HCT116 (cell line): ENCODE measurements around the gene RENBP. TPM values are rescaled to one million over a fixed set of nuclear protein-coding genes. Genes with fewer than 3 reads are reported as not detected.

Experiments used
- ATAC-seq: fragments of 200-7000 bp; cut with Tn5 transposase; 2 replicates; pipeline ENCODE4 v1.9.1; 2020; ENCODE audit warnings: mild to moderate bottlenecking, moderate library complexity
- BruUV-seq: library from RNA; stranded (reverse); fragments of 400-500 nt; replicated peaks from 2 replicates; lab custom pipeline; 2021; lab: Mats Ljungman, UMichigan
- CTCF ChIA-PET: fragments of 300-600 bp; sonication (Branson Sonifier 250); formaldehyde crosslinking; loops from one replicate; lab custom pipeline; 2021; ENCODE audit warnings: antibody characterized with exemption; lab: Charles Lee
- POLR2A ChIA-PET: fragments of 300-600, 350-600 bp; sonication (Branson Sonifier 250); formaldehyde crosslinking; loops from one replicate; lab custom pipeline; 2021; ENCODE audit warnings: antibody characterized with exemption; lab: Charles Lee
- RAD21 ChIA-PET, 2 experiments: fragments of 300-600 bp; sonication (Branson Sonifier 250); formaldehyde crosslinking; loops; one replicate each; lab custom pipeline; 2023; ENCODE audit warnings: low total read pairs in 2 of 2; ENCODE audit not compliant: uncharacterized antibody in 2 of 2, unreplicated experiment in 2 of 2, low non-redundant PET in 1 of 2; lab: Charles Lee
- DNase-seq: peaks from one replicate; pipeline ENCODE4 v3.0.0-alpha.2; 2010; ENCODE audit warnings: low read depth, low spot score
- H2AFZ ChIP-seq: fragments of 200-600 bp; shearing (Covaris generic), sonication (generic); 2 replicates; pipeline ENCODE4 v1.6.1; 2017; ENCODE audit warnings: low read depth, mixed run types, mixed read lengths, antibody characterized with exemption, low read length; ENCODE audit not compliant: poor library complexity, severe bottlenecking
- H3K27ac ChIP-seq: 2 replicates; pipeline ENCODE4 v1.5.1; 2012; ENCODE audit warnings: low read depth, low read length
- H3K27me3 ChIP-seq: fragments of 200-600 bp; sonication (generic); 2 replicates; pipeline ENCODE4 v1.6.1; 2016; ENCODE audit warnings: mixed run types, low read length, mixed read lengths; ENCODE audit not compliant: insufficient read depth
- H3K36me3 ChIP-seq, 2 experiments: fragments of 200-500 bp in 1 of 2; fragments of 200-600 bp in 1 of 2; sonication (Bioruptor generic) in 1 of 2; sonication (generic) in 1 of 2; 2 replicates each; pipeline versions ENCODE4 v1.5.1 to v1.6.1; 2014 to 2016; ENCODE audit warnings: low read length in 2 of 2, inconsistent platforms in 1 of 2, mixed read lengths in 1 of 2, mixed run types in 1 of 2; ENCODE audit not compliant: insufficient read depth in 2 of 2, control insufficient read depth in 1 of 2
- H3K4me1 ChIP-seq, 2 experiments: fragments of 200-600 bp in 1 of 2; sonication (generic) in 1 of 2; 2 replicates each; pipeline versions ENCODE4 v1.5.1 to v1.6.1; 2012 to 2017; ENCODE audit warnings: low read length in 2 of 2, inconsistent platforms in 1 of 2, mild to moderate bottlenecking in 1 of 2, mixed read lengths in 1 of 2, mixed run types in 1 of 2, moderate library complexity in 1 of 2; ENCODE audit not compliant: insufficient read depth in 2 of 2, control insufficient read depth in 1 of 2
- H3K4me2 ChIP-seq: fragments of 200-600 bp; sonication (generic); 2 replicates; pipeline ENCODE4 v1.6.1; 2017; ENCODE audit warnings: mixed run types, low read length, mixed read lengths
- H3K4me3 ChIP-seq, 2 experiments: fragments of 200-600 bp in 1 of 2; sonication (generic) in 1 of 2; replicated peaks in 1 of 2; 2 replicates each; pipeline ENCODE4 v1.5.1; 2011 to 2016; ENCODE audit warnings: low read length in 2 of 2, control low read depth in 1 of 2, low read depth in 1 of 2, mild to moderate bottlenecking in 1 of 2, mixed read lengths in 1 of 2, mixed run types in 1 of 2
- H3K79me2 ChIP-seq: fragments of 200-600 bp; sonication (generic); 2 replicates; pipeline ENCODE4 v1.6.1; 2017; ENCODE audit warnings: mild to moderate bottlenecking, mixed run types, low read length, moderate library complexity, mixed read lengths; ENCODE audit not compliant: insufficient read depth
- H3K9ac ChIP-seq: fragments of 200-600 bp; sonication (generic); 2 replicates; pipeline ENCODE4 v1.6.1; 2016; ENCODE audit warnings: low read length, mixed read lengths
- H3K9me2 ChIP-seq: fragments of 200-600 bp; sonication (generic), shearing (Covaris generic); 2 replicates; pipeline ENCODE4 v1.6.1; 2017; ENCODE audit warnings: mixed run types, mild to moderate bottlenecking, moderate library complexity; ENCODE audit not compliant: insufficient read depth
- H3K9me3 ChIP-seq, 2 experiments: fragments of 200-500 bp in 1 of 2; fragments of 200-600 bp in 1 of 2; sonication (Bioruptor generic) in 1 of 2; sonication (generic) in 1 of 2; 2 replicates each; pipeline ENCODE4 v1.6.1; 2014 to 2017; ENCODE audit warnings: low read length in 2 of 2, mixed read lengths in 2 of 2, inconsistent platforms in 1 of 2, low read depth in 1 of 2, mild to moderate bottlenecking in 1 of 2, mixed run types in 1 of 2, moderate library complexity in 1 of 2; ENCODE audit not compliant: control insufficient read depth in 1 of 2, insufficient read depth in 1 of 2
- H4K20me1 ChIP-seq: fragments of 200-600 bp; sonication (generic), shearing (Covaris generic); 2 replicates; pipeline ENCODE4 v1.6.1; 2017; ENCODE audit warnings: mixed run types, mild to moderate bottlenecking, moderate library complexity; ENCODE audit not compliant: insufficient read depth
- CBX3 ChIP-seq: IDR thresholded peaks from 2 replicates; pipeline ENCODE4 v1.6.1; 2012; ENCODE audit warnings: low read depth
- CEBPB ChIP-seq: IDR thresholded peaks from 2 replicates; pipeline ENCODE4 v1.6.1; 2012; ENCODE audit warnings: low read depth
- ELF1 ChIP-seq: IDR thresholded peaks from 2 replicates; pipeline ENCODE4 v1.6.1; 2012; ENCODE audit warnings: low read depth, borderline replicate concordance
- EZH2 ChIP-seq: fragments of 200-600 bp; sonication (generic); IDR thresholded peaks from 2 replicates; pipeline ENCODE4 v1.6.1; 2017; ENCODE audit warnings: antibody characterized with exemption, mixed run types
- EZH2phosphoT487 ChIP-seq: fragments of 200-600 bp; IDR thresholded peaks from 2 replicates; pipeline ENCODE4 v1.6.1; 2018; ENCODE audit warnings: antibody characterized with exemption, borderline replicate concordance
- FOSL1 ChIP-seq: IDR thresholded peaks from 2 replicates; pipeline ENCODE4 v1.6.1; 2012; ENCODE audit warnings: low read depth
- JUND ChIP-seq: IDR thresholded peaks from 2 replicates; pipeline ENCODE4 v1.6.1; 2012
- MAX ChIP-seq: IDR thresholded peaks from 2 replicates; pipeline ENCODE4 v1.6.1; 2012
- POLR2A ChIP-seq: IDR thresholded peaks from 2 replicates; pipeline ENCODE4 v1.7.0; 2011; ENCODE audit warnings: borderline replicate concordance; ENCODE audit not compliant: insufficient read depth, insufficient read length; ENCODE audit errors: extremely low read depth
- POLR2AphosphoS5 ChIP-seq: IDR thresholded peaks from 2 replicates; pipeline ENCODE4 v1.6.1; 2011; ENCODE audit warnings: mild to moderate bottlenecking, low read depth, low read length, moderate library complexity
- REST ChIP-seq: IDR thresholded peaks from 2 replicates; pipeline ENCODE4 v1.6.1; 2012; ENCODE audit warnings: low read depth
- SIN3A ChIP-seq: IDR thresholded peaks from 2 replicates; pipeline ENCODE4 v1.6.1; 2012; ENCODE audit warnings: low read depth
- YY1 ChIP-seq: IDR thresholded peaks from 2 replicates; pipeline ENCODE4 v1.6.1; 2011; ENCODE audit warnings: low read length, low read depth, moderate library complexity, mild to moderate bottlenecking; ENCODE audit not compliant: insufficient replicate concordance; ENCODE audit errors: extremely low read depth
- ZBTB33 ChIP-seq: IDR thresholded peaks from 2 replicates; pipeline ENCODE4 v1.6.1; 2011; ENCODE audit warnings: mild to moderate bottlenecking, low read length, moderate library complexity; ENCODE audit not compliant: insufficient replicate concordance; ENCODE audit errors: extremely low read depth
- ZFX ChIP-seq: fragments of 450-650 bp; IDR thresholded peaks from 2 replicates; pipeline ENCODE4 v1.6.1; 2017
- ZNF274 ChIP-seq: fragments of 200-500 bp; sonication (Bioruptor generic); IDR thresholded peaks from 2 replicates; pipeline ENCODE4 v1.6.1; 2014; ENCODE audit warnings: mild to moderate bottlenecking, low read depth, low read length, inconsistent platforms
- intact Hi-C: fragments of 100-400 bp; cut with micrococcal nuclease; formaldehyde crosslinking; loops from 2 replicates; pipeline ENCODE4 v1.10.0; 2022
- total RNA-seq: library from RNA; stranded (reverse); gene quantifications from one replicate; pipeline ENCODE4 v1.2.1, GENCODE V29; 2021; ENCODE audit not compliant: unreplicated experiment

RENBP gene
- total RNA-seq, 1 experiment from 2014 or later, result 1.3 TPM

- peak; percentile 38 for TF ChIP-seq ZBTB33
- no peak for TF ChIP-seq ELF1
- TF ChIP-seq, all 23 proteins: peak for 4
Observed at GRCh38 chrX:153925739-153926551, 18.5 kb downstream of the RENBP start, which contains the start of gene ARHGAP4 (continued).

- Histone ChIP-seq H3K9me3 (no peaks in the 10 kb centered on the region), H3K4me2 (peak overlapping the region; percentile 87), H3K9me2 (no peaks in the 10 kb centered on the region), H3K9ac (peak overlapping the region; percentile 80), H3K27me3 (no peaks in the 10 kb centered on the region), H3K4me3 (peak overlapping the region; percentile 58 to 69), H3K27ac (peak overlapping the region; percentile 99), H4K20me1 (no peaks in the 10 kb centered on the region), H3K79me2 (peaks cover 27% of the 10 kb centered on the region; the same call in 1 of the 2 replicates), H3K36me3 (no peaks in the 10 kb centered on the region), H2AFZ (no peak overlapping the region), H3K4me1 (peaks cover 22 to 43% of the 10 kb centered on the region in 2 experiments)
- POLR2A ChIA-PET, result interaction anchor here (1.0 to 1.7 kb wide), 5 partner anchors 10 to 131 kb away, joined by 3 to 7 read pairs (median 3); partner anchors contain the start of genes HCFC1, IDH3G, NAA10 and SSR4
- no TSS peak for BruUV-seq
- CTCF ChIA-PET, result interaction anchor here (2.5 kb wide), 1 partner anchor 22 kb away, joined by 12 read pairs; no protein-coding TSS in a partner anchor
- RAD21 ChIA-PET, result no interaction called here
- no peak for DNase-seq
- ATAC-seq, result no peak
- intact Hi-C loops, result no loop called here
- TF ChIP-seq ZFX (no peak), EZH2 (no peak), MAX (no peak), YY1 (no peak), CEBPB (no peak), JUND (no peak), ZBTB33 (no peak), SIN3A (no peak), REST (no peak), POLR2AphosphoS5 (no peak), POLR2A (no peak), FOSL1 (no peak), ZNF274 (no peak), EZH2phosphoT487 (no peak), ELF1 (no peak), CBX3 (no peak)
Observed at GRCh38 chrX:153925387-153925738, 19.1 kb downstream of the RENBP start.
